GM23248 (cell line): Measurements from ENCODE around the gene GIGYF1. TPM values are rescaled to one million over a fixed set of nuclear protein-coding genes. Genes with fewer than 3 reads are reported as not detected.

Source experiments
- DNase-seq: peaks from one replicate; pipeline ENCODE4 v3.0.0-alpha.2; 2015
- H2AFZ ChIP-seq: fragments of 200-600 bp; sonication (generic); 2 replicates; pipeline ENCODE4 v1.6.1; 2016; ENCODE audit warnings: antibody characterized with exemption
- H3F3A ChIP-seq: fragments of 200-600 bp; sonication (generic); 2 replicates; pipeline ENCODE4 v1.6.1; 2016; ENCODE audit warnings: mild to moderate bottlenecking, antibody characterized with exemption, mixed run types; ENCODE audit not compliant: insufficient read depth
- H3K27ac ChIP-seq: fragments of 200-600 bp; sonication (generic); 2 replicates; pipeline ENCODE4 v1.5.1; 2016; ENCODE audit warnings: mild to moderate bottlenecking
- H3K27me3 ChIP-seq: fragments of 200-600 bp; sonication (generic); replicated peaks from 2 replicates; pipeline ENCODE4 v1.6.1; 2016; ENCODE audit warnings: mild to moderate bottlenecking; ENCODE audit not compliant: insufficient read depth
- H3K36me3 ChIP-seq: fragments of 200-600 bp; sonication (generic); 2 replicates; pipeline ENCODE4 v1.6.1; 2016; ENCODE audit warnings: low read depth, mild to moderate bottlenecking
- H3K4me1 ChIP-seq: fragments of 200-600 bp; sonication (generic); 2 replicates; pipeline ENCODE4 v1.6.1; 2016; ENCODE audit warnings: mild to moderate bottlenecking; ENCODE audit not compliant: insufficient read depth
- H3K4me2 ChIP-seq: fragments of 200-600 bp; sonication (generic); one replicate; pipeline ENCODE4 v1.6.1; 2016; ENCODE audit warnings: mild to moderate bottlenecking; ENCODE audit not compliant: unreplicated experiment
- H3K4me3 ChIP-seq: fragments of 200-600 bp; sonication (generic); 2 replicates; pipeline ENCODE4 v1.5.1; 2016; ENCODE audit warnings: mild to moderate bottlenecking
- H3K79me2 ChIP-seq: fragments of 200-600 bp; sonication (generic); 2 replicates; pipeline ENCODE4 v1.6.1; 2016; ENCODE audit warnings: mild to moderate bottlenecking; ENCODE audit not compliant: insufficient read depth
- H3K9ac ChIP-seq: fragments of 200-600 bp; sonication (generic); 2 replicates; pipeline ENCODE4 v1.6.1; 2016; ENCODE audit warnings: mild to moderate bottlenecking
- H3K9me2 ChIP-seq: fragments of 200-600 bp; sonication (generic); 2 replicates; pipeline ENCODE4 v1.6.1; 2016; ENCODE audit warnings: mixed run types, mild to moderate bottlenecking, moderate library complexity; ENCODE audit not compliant: insufficient read depth
- H3K9me3 ChIP-seq: fragments of 200-600 bp; sonication (generic); one replicate; pipeline ENCODE4 v1.6.1; 2017; ENCODE audit warnings: low read depth
- H4K20me1 ChIP-seq: fragments of 200-600 bp; sonication (generic); 2 replicates; pipeline ENCODE4 v1.6.0; 2016; ENCODE audit not compliant: insufficient read depth
- EZH2 ChIP-seq: fragments of 200-600 bp; sonication (generic); IDR thresholded peaks from 2 replicates; pipeline ENCODE4 v1.6.1; 2018; ENCODE audit warnings: antibody characterized with exemption, mild to moderate bottlenecking; ENCODE audit not compliant: insufficient read depth, poor library complexity, severe bottlenecking
- EZH2phosphoT487 ChIP-seq: fragments of 200-600 bp; sonication (generic); IDR thresholded peaks from 2 replicates; pipeline ENCODE4 v1.6.1; 2018; ENCODE audit warnings: antibody characterized with exemption, moderate library complexity, mild to moderate bottlenecking, low read depth; ENCODE audit not compliant: insufficient read depth
- WGBS, 2 experiments: methylation state at CpG; one replicate each; pipeline ENCODE4 v1.1.6; 2015 to 2017; ENCODE audit warnings: low lambda C conversion rate in 2 of 2, low coverage in 1 of 2; ENCODE audit errors: missing lambda C conversion rate in 2 of 2; 5-methylcytosine and 5-hydroxymethylcytosine counted together
- in situ Hi-C: fragments of 300-500 bp; cut with MboI; formaldehyde crosslinking; loops from 2 replicates; pipeline ENCODE4 v1.15.0; 2020
- polyA plus RNA-seq: library from polyadenylated mRNA; unstranded; fragments of >200 nt; fragmentation: Nextera tagmentation; extraction: Ambion mirVana; gene quantifications from 2 replicates; pipeline ENCODE4 v1.2.1, GENCODE V29; 2016
- total RNA-seq: library from RNA; depleted of rRNA; stranded (reverse); fragments of >200 nt; shearing (Covaris generic); gene quantifications from 2 replicates; pipeline ENCODE4 v1.2.3, GENCODE V29; 2014

GIGYF1 gene
- total and polyA plus RNA-seq, 2 experiments from 2014 or later, result 7.4 to 15.6 TPM

- Histone ChIP-seq H3K9me2 (no peaks in the 10 kb centered on the region), H2AFZ (no peak overlapping the region), H4K20me1 (no peaks in the 10 kb centered on the region), H3F3A (no peaks in the 10 kb centered on the region), H3K4me2 (no peak overlapping the region), H3K27ac (no peak overlapping the region), H3K4me3 (no peak overlapping the region), H3K36me3 (no peaks in the 10 kb centered on the region), H3K27me3 (no peaks in the 10 kb centered on the region; the same call in 1 of the 2 replicates), H3K9me3 (no peaks in the 10 kb centered on the region), H3K4me1 (no peaks in the 10 kb centered on the region), H3K9ac (no peak overlapping the region), H3K79me2 (no peaks in the 10 kb centered on the region)
- DNase-seq, result no peak
- 62 to 63% methylated on average over 10 of the region's 10 CpGs for whole genome bisulfite sequencing, 2 experiments
- TF ChIP-seq EZH2phosphoT487, result no peak
- no peak for TF ChIP-seq EZH2
- in situ Hi-C loops, result no loop called here
Measured at GRCh38 chr7:100641860-100642533, 52.1 kb downstream of the GIGYF1 start.

GRCh38 chr7:100641463-100641859, 52.6 kb downstream of the GIGYF1 start, which contains the start of gene TFR2:
TSS of gene TFR2 (minus strand) at chr7:100641552. CDS start at chr7:100641509, 43 bp downstream.
- TF ChIP-seq EZH2phosphoT487 (no peak), EZH2 (no peak)
- H3K9me3 ChIP-seq, result no peaks in the 10 kb centered on the region
- WGBS, 2 experiments, result 50 to 59% methylated on average over 8 of the region's 10 CpGs
- no peaks in the 10 kb centered on the region; the same call in 1 of the 2 replicates for H3K27me3 ChIP-seq
- no peak for DNase-seq
- no peak within 1 kb of the TSS for H3K9ac ChIP-seq
- no peaks in the 10 kb centered on the region for H3F3A ChIP-seq
- no peaks in the 10 kb centered on the region for H3K9me2 ChIP-seq
- no peak within 1 kb of the TSS for H3K27ac ChIP-seq
- H3K4me1 ChIP-seq, result no peaks in the 10 kb centered on the region
- H3K36me3 ChIP-seq, result no peaks in the 10 kb centered on the region
- no peak within 1 kb of the TSS for H3K4me3 ChIP-seq
- H2AFZ ChIP-seq, result no peak within 1 kb of the TSS
- no peak within 1 kb of the TSS for H3K4me2 ChIP-seq
- in situ Hi-C loops, result no loop called here
- no peaks in the 10 kb centered on the region for H3K79me2 ChIP-seq
- no peaks in the 10 kb centered on the region for H4K20me1 ChIP-seq

- Histone ChIP-seq H3K9ac (no peak overlapping the region), H3K4me3 (no peak overlapping the region), H3F3A (no peaks in the 10 kb centered on the region), H3K36me3 (no peaks in the 10 kb centered on the region), H3K27ac (no peak overlapping the region), H3K79me2 (no peaks in the 10 kb centered on the region), H3K4me2 (no peak overlapping the region), H3K9me2 (no peaks in the 10 kb centered on the region), H2AFZ (no peak overlapping the region), H4K20me1 (no peaks in the 10 kb centered on the region), H3K9me3 (no peaks in the 10 kb centered on the region), H3K27me3 (no peaks in the 10 kb centered on the region; the same call in 1 of the 2 replicates), H3K4me1 (no peaks in the 10 kb centered on the region)
- TF ChIP-seq EZH2 (no peak), EZH2phosphoT487 (no peak)
- in situ Hi-C loops, result no loop called here
- DNase-seq, result no peak
- 69 to 70% methylated on average over 20 to 24 of the region's 24 CpGs for WGBS, 2 experiments
Measured at GRCh38 chr7:100640517-100641440, 53.3 kb downstream of the GIGYF1 start.

GRCh38 chr7:100639995-100640516, 54.0 kb downstream of the GIGYF1 start:
- H3K9me3 ChIP-seq, result no peaks in the 10 kb centered on the region
- no peaks in the 10 kb centered on the region for H3K36me3 ChIP-seq
- WGBS, 2 experiments, result 77% methylated on average over 17 of the region's 17 CpGs
- in situ Hi-C loops, result no loop called here
- no peak for DNase-seq
- H3K9me2 ChIP-seq, result no peaks in the 10 kb centered on the region
- no peak overlapping the region for H2AFZ ChIP-seq
- no peaks in the 10 kb centered on the region for H3K4me1 ChIP-seq
- H3K4me2 ChIP-seq, result no peak overlapping the region
- H3K4me3 ChIP-seq, result no peak overlapping the region
- no peak overlapping the region for H3K9ac ChIP-seq
- TF ChIP-seq EZH2phosphoT487, result no peak
- TF ChIP-seq EZH2, result no peak
- no peak overlapping the region for H3K27ac ChIP-seq
- H3K79me2 ChIP-seq, result no peaks in the 10 kb centered on the region
- no peaks in the 10 kb centered on the region for H3F3A ChIP-seq
- H4K20me1 ChIP-seq, result no peaks in the 10 kb centered on the region
- no peaks in the 10 kb centered on the region; the same call in 1 of the 2 replicates for H3K27me3 ChIP-seq
